ENCODE data around the gene ALKBH3.

- TF ChIP-seq CTCF (IDR thresholded peaks at IDR 0.05; ENCODE audit: poor library complexity) (no peak), EZH2phosphoT487 (IDR thresholded peaks at IDR 0.05; ENCODE audit: low read depth, severe bottlenecking, unreplicated experiment) (no peak)
Observed at GRCh38 chr11:43874738-43875137, 5.9 kb upstream of the ALKBH3 start.
